ENCODE data around the gene NUTF2. TPM values are rescaled to one million over a fixed set of nuclear protein-coding genes. Genes with fewer than 3 reads are reported as not detected.

NUTF2 gene
- total RNA-seq, 1 donor from 2014 or later: 156 TPM

- no peak overlapping the region for H3K4me3 ChIP-seq (ENCODE audit: low read depth, low read length)
- no peak for DNase-seq (ENCODE audit: low read depth)
- no peak for TF ChIP-seq CTCF (IDR thresholded peaks at IDR 0.05; ENCODE audit: insufficient read depth, low read length, poor library complexity, severe bottlenecking)
- no peaks in the 10 kb centered on the region for H3K27me3 ChIP-seq (ENCODE audit: control insufficient read depth, insufficient read depth, low read length)
- peaks cover 3% of the 10 kb centered on the region for H3K36me3 ChIP-seq (ENCODE audit: control insufficient read depth, insufficient read depth, low read length)
Measured at GRCh38 chr16:67856927-67857546, 10.3 kb downstream of the NUTF2 start.

- peak; percentile 92 for DNase-seq (ENCODE audit: low read depth)
- H3K27me3 ChIP-seq (ENCODE audit: control insufficient read depth, insufficient read depth, low read length): no peaks in the 10 kb centered on the region
- no peak overlapping the region for H3K4me3 ChIP-seq (ENCODE audit: low read depth, low read length)
- TF ChIP-seq CTCF (IDR thresholded peaks at IDR 0.05; ENCODE audit: insufficient read depth, low read length, poor library complexity, severe bottlenecking): no peak
- peaks cover 3% of the 10 kb centered on the region for H3K36me3 ChIP-seq (ENCODE audit: control insufficient read depth, insufficient read depth, low read length)
Measured at GRCh38 chr16:67857547-67858233, 11.0 kb downstream of the NUTF2 start.

GRCh38 chr16:67858500-67858899, 11.8 kb downstream of the NUTF2 start:
- H3K4me3 ChIP-seq (ENCODE audit: low read depth, low read length): no peak overlapping the region
- TF ChIP-seq CTCF (IDR thresholded peaks at IDR 0.05; ENCODE audit: insufficient read depth, low read length, poor library complexity, severe bottlenecking): no peak
- peaks cover 3% of the 10 kb centered on the region for H3K36me3 ChIP-seq (ENCODE audit: control insufficient read depth, insufficient read depth, low read length)
- no peaks in the 10 kb centered on the region for H3K27me3 ChIP-seq (ENCODE audit: control insufficient read depth, insufficient read depth, low read length)
- no peak for DNase-seq (ENCODE audit: low read depth)

- no peak for DNase-seq (ENCODE audit: low read depth)
- no peaks in the 10 kb centered on the region for H3K27me3 ChIP-seq (ENCODE audit: control insufficient read depth, insufficient read depth, low read length)
- H3K36me3 ChIP-seq (ENCODE audit: control insufficient read depth, insufficient read depth, low read length): peaks cover 3% of the 10 kb centered on the region
- no peak for TF ChIP-seq CTCF (IDR thresholded peaks at IDR 0.05; ENCODE audit: insufficient read depth, low read length, poor library complexity, severe bottlenecking)
- no peak overlapping the region for H3K4me3 ChIP-seq (ENCODE audit: low read depth, low read length)
Measured at GRCh38 chr16:67860589-67861398, 14.1 kb downstream of the NUTF2 start.

GRCh38 chr16:67861877-67862276, 15.1 kb downstream of the NUTF2 start:
- no peak for TF ChIP-seq CTCF (IDR thresholded peaks at IDR 0.05; ENCODE audit: insufficient read depth, low read length, poor library complexity, severe bottlenecking)
- Histone ChIP-seq H3K36me3 (ENCODE audit: control insufficient read depth, insufficient read depth, low read length) (peaks cover 3% of the 10 kb centered on the region), H3K4me3 (ENCODE audit: low read depth, low read length) (no peak overlapping the region), H3K27me3 (ENCODE audit: control insufficient read depth, insufficient read depth, low read length) (no peaks in the 10 kb centered on the region)
- no peak for DNase-seq (ENCODE audit: low read depth)
